ENCODE results near the gene TOX2. TPM values are rescaled to one million over a fixed set of nuclear protein-coding genes. Genes with fewer than 3 reads are reported as not detected.

TOX2 gene
- total RNA-seq, 1 donor from 2014 or later = 0.94 TPM

GRCh38 chr20:43894491-43894890 lies 20.2 kb upstream of the TOX2 start:
- Mint-ChIP-seq H3K4me3 (no peak overlapping the region), H3K27ac (no peak overlapping the region), H3K9me3 (peaks cover 32% of the 10 kb centered on the region), H3K27me3 (ENCODE audit: low read depth) (peaks cover 8% of the 10 kb centered on the region), H3K4me1 (no peaks in the 10 kb centered on the region), H3K36me3 (no peaks in the 10 kb centered on the region)
- no peak for TF ChIP-seq CTCF (IDR thresholded peaks at IDR 0.05; ENCODE audit: unreplicated experiment)
- DNase-seq (ENCODE audit: low spot score in 2 of 2, unreplicated experiment in 2 of 2) = no peak

GRCh38 chr20:43895235-43895634 lies 19.4 kb upstream of the TOX2 start:
- H3K4me1 Mint-ChIP-seq = no peaks in the 10 kb centered on the region
- no peak for TF ChIP-seq CTCF (IDR thresholded peaks at IDR 0.05; ENCODE audit: unreplicated experiment)
- H3K9me3 Mint-ChIP-seq = peaks cover 26% of the 10 kb centered on the region
- no peak overlapping the region for H3K4me3 Mint-ChIP-seq
- no peaks in the 10 kb centered on the region for H3K36me3 Mint-ChIP-seq
- H3K27ac Mint-ChIP-seq = no peak overlapping the region
- peaks cover 8% of the 10 kb centered on the region for H3K27me3 Mint-ChIP-seq (ENCODE audit: low read depth)
- no peak for DNase-seq (ENCODE audit: low spot score in 2 of 2, unreplicated experiment in 2 of 2)

- no peak for TF ChIP-seq CTCF (IDR thresholded peaks at IDR 0.05; ENCODE audit: unreplicated experiment)
- Mint-ChIP-seq H3K9me3 (no peaks in the 10 kb centered on the region), H3K27ac (no peak overlapping the region), H3K27me3 (ENCODE audit: low read depth) (peaks cover 12% of the 10 kb centered on the region), H3K36me3 (no peaks in the 10 kb centered on the region), H3K4me1 (peaks cover 5% of the 10 kb centered on the region), H3K4me3 (no peak overlapping the region)
- no peak for DNase-seq (ENCODE audit: low spot score in 2 of 2, unreplicated experiment in 2 of 2)
Measured at GRCh38 chr20:43899274-43900120, 15.2 kb upstream of the TOX2 start.

- Mint-ChIP-seq H3K4me1 (peaks cover 5% of the 10 kb centered on the region), H3K27me3 (ENCODE audit: low read depth) (peaks cover 12% of the 10 kb centered on the region), H3K9me3 (no peaks in the 10 kb centered on the region), H3K36me3 (no peaks in the 10 kb centered on the region), H3K4me3 (no peak overlapping the region), H3K27ac (no peak overlapping the region)
- no peak for TF ChIP-seq CTCF (IDR thresholded peaks at IDR 0.05; ENCODE audit: unreplicated experiment)
- no peak for DNase-seq (ENCODE audit: low spot score in 2 of 2, unreplicated experiment in 2 of 2)
Measured at GRCh38 chr20:43900121-43900466, 14.6 kb upstream of the TOX2 start.

GRCh38 chr20:43900496-43900895 lies 14.2 kb upstream of the TOX2 start:
- H3K36me3 Mint-ChIP-seq = no peaks in the 10 kb centered on the region
- H3K4me3 Mint-ChIP-seq = no peak overlapping the region
- no peak for TF ChIP-seq CTCF (IDR thresholded peaks at IDR 0.05; ENCODE audit: unreplicated experiment)
- H3K9me3 Mint-ChIP-seq = no peaks in the 10 kb centered on the region
- peaks cover 12% of the 10 kb centered on the region for H3K27me3 Mint-ChIP-seq (ENCODE audit: low read depth)
- no peak for DNase-seq (ENCODE audit: low spot score in 2 of 2, unreplicated experiment in 2 of 2)
- peaks cover 5% of the 10 kb centered on the region for H3K4me1 Mint-ChIP-seq
- no peak overlapping the region for H3K27ac Mint-ChIP-seq
